DND-41 (cell line): ENCODE measurements around the gene PPIL1.

Source experiments
- CTCF ChIP-seq: IDR thresholded peaks from 2 replicates; pipeline ENCODE4 v1.5.1; 2012; ENCODE audit warnings: borderline replicate concordance, low read length, moderate library complexity, mild to moderate bottlenecking; ENCODE audit not compliant: poor library complexity, severe bottlenecking; ENCODE audit errors: extremely low read depth
- EZH2 ChIP-seq: IDR thresholded peaks from 3 replicates; pipeline ENCODE4 v1.6.1; 2012; ENCODE audit warnings: borderline replicate concordance, low read depth, mild to moderate bottlenecking, moderate library complexity, low read length, inconsistent platforms; ENCODE audit not compliant: severe bottlenecking

GRCh38 chr6:36888115-36888643 is 13.6 kb upstream of the PPIL1 start:
- TF ChIP-seq CTCF, result no peak
- TF ChIP-seq EZH2, result no peak
